Esophagus muscularis mucosa (tissue), 4 donors: ENCODE results near the gene OSBPL7.

Experiments
- CTCF ChIP-seq, 3 experiments: fragments of 200-600 bp in 2 of 3; fragments of 450-650 bp in 1 of 3; sonication (generic) in 2 of 3; IDR thresholded peaks; one replicate each; pipeline ENCODE4 v1.5.1; 2017 to 2019; ENCODE audit warnings: antibody characterized with exemption in 3 of 3, mild to moderate bottlenecking in 2 of 3, moderate library complexity in 1 of 3
- EP300 ChIP-seq: sonication (generic); formaldehyde crosslinking; IDR thresholded peaks from one replicate; pipeline ENCODE4 v1.6.1; 2017; ENCODE audit warnings: antibody characterized with exemption
- POLR2A ChIP-seq: fragments of 450-650 bp; IDR thresholded peaks from one replicate; pipeline ENCODE4 v1.6.1; 2017; ENCODE audit warnings: antibody characterized with exemption, moderate library complexity, mild to moderate bottlenecking, low read depth
- POLR2AphosphoS5 ChIP-seq, 2 donors: sonication (generic); formaldehyde crosslinking; IDR thresholded peaks; one replicate each; pipeline ENCODE4 v1.6.1; 2017; ENCODE audit warnings: antibody characterized with exemption in 2 of 2

GRCh38 chr17:47781397-47781796 lies 40.2 kb downstream of the OSBPL7 start:
- no peak for TF ChIP-seq CTCF (IDR thresholded peaks at IDR 0.05)
- no peak for TF ChIP-seq POLR2A
- TF ChIP-seq POLR2AphosphoS5 (IDR thresholded peaks at IDR 0.05), result no peak
- TF ChIP-seq EP300, result no peak
